NCI-H2196 (cell line): ENCODE data around the gene TMEM131.

Source experiments
- DNase-seq: peaks from one replicate; lab custom pipeline; 2025; ENCODE audit not compliant: unreplicated experiment; lab: John Stamatoyannopoulos, UW

TMEM131 gene

DNA sequence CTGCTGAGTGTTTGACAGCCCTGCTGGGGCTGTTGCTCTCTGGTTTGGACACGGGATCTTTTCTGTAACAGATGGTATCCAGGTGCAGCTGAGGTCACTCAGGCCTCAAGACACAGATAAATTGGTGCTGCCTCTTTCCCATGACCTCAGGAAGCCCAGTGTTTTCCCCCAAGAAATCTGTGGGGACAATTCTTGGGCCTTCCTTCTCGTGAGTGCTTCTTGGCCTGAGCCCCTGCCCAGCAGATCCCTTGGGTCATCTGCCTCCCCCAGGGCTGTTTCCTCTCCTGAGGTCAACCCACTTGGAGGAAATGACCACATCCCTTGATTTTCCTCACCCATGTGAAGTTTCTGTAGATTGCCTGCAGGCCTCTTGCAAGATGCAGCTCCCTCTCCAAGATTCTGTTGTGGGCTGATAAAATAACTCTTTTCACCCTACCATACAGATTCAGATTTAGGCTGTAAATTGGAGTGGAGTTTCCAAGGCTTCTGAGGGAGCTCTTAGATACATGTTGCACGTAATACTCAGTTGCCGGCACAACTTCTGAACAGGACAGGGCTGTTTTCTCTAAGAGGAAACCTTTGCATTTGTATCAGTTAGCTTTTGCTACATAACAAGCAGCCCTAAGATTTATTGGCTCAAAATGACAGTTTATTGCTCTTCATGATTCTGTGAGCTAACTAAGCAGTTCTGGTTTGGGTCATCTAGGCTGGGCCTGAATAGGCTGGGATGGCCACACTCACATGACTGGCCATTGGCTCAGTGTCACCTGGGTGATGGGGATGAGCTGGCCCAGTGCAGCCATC is 269.3 kb downstream of the TMEM131 start:
- DNase-seq = no peak

GRCh38 chr2:97724946-97725688 is 270.6 kb downstream of the TMEM131 start:
- DNase-seq = no peak

DNA sequence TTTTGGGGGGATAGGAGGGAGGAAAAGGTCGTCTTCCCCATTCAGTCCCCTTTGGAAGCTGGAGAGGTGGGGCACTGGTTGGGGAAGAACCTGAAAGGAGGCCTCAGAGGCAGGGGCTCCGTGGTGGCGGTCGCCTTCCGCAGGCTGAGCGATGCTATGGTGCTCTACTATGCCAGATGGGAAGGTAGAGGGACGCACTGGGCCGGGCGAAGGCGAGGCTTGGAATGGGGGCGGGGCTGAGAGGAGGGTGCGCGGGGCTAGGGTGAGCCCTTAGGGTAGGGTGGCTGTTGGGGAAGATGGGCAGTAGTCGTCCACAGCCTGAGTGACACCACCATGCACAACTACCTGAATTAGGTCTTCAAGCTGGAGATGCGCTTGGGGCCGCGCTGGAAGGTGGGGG is 271.2 kb downstream of the TMEM131 start:
- no peak for DNase-seq

- no peak for DNase-seq
Observed at GRCh38 chr2:97724073-97724410, 271.7 kb downstream of the TMEM131 start.

- DNase-seq = no peak
Observed at GRCh38 chr2:97723156-97724072, 272.3 kb downstream of the TMEM131 start.

DNA sequence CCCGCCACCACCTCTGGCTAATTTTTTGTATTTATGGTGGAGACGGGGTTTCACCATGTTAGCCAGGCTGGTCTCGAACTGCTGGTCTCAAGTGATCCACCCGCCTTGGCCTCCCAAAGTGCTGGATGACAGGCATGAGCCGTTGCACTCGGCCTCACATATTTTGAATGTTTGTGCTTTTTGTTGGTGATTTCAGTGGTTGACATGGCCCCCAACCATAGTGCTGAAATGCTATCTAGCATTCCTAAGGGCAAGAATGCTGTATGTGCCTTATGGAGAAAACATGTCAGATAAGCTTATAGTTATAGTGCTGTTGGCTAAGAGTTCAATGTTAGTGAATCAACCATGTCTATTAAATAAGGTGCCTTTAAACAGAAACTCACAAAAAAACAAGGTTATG is 273.5 kb downstream of the TMEM131 start:
- no peak for DNase-seq

GRCh38 chr2:97720746-97721145 is 275.0 kb downstream of the TMEM131 start:
- no peak for DNase-seq

DNA sequence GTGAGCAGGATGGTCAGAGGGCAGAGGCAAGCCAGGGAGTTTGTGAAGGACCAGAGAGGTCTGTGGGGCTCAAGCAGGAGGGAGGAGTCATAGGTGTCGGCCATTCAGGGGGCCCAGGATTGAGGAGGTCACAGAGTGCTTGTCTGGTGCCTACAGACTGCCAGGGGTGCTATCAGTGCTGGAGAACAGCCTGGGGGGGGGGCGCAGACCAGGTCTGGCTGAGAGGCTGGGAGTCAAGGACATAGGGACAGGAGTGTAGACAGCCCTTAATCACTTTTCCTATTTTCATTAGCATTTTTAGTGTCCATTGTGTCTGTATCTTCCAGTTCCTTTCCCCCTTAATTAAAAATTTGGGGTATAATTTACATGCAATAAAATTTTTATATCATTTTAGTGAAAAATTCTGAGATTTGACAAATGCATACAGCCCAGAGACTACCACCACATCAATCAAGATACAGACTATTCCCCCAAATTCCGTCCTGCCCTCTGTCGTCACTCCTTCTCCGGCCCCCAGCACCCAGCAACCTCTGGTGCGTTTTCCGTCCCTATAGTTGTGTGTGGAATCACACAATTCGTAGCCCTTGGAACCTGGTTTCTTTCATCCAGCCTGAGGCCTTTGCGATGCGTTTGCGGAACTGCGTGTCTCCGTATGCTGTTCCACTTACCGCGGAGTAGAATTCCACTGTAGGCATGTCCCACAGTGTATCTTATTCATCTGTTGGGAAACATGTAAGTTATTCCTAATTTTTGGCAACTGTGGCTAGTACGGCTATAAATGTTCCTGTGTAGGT is 276.2 kb downstream of the TMEM131 start:
- DNase-seq = no peak

DNA sequence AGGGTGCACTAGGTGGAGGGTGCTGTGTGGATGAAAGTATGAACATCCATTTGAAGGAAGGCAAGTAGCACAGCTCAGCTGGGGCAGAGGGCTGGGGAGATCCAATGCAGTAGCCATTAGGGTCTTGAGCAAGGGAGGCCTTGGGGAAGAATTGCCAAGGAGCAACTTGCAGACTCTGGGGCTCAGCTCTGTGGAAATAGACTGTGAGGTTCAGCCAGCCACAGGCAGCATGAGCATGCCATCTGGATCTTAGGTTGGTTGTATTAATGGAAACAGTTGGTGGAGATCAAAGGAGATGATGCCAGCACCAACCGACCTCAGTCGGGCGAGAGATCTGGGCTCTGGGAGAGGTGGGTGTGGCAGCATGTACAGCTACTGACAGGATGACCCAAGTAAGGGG is 276.8 kb downstream of the TMEM131 start:
- DNase-seq = no peak

DNA sequence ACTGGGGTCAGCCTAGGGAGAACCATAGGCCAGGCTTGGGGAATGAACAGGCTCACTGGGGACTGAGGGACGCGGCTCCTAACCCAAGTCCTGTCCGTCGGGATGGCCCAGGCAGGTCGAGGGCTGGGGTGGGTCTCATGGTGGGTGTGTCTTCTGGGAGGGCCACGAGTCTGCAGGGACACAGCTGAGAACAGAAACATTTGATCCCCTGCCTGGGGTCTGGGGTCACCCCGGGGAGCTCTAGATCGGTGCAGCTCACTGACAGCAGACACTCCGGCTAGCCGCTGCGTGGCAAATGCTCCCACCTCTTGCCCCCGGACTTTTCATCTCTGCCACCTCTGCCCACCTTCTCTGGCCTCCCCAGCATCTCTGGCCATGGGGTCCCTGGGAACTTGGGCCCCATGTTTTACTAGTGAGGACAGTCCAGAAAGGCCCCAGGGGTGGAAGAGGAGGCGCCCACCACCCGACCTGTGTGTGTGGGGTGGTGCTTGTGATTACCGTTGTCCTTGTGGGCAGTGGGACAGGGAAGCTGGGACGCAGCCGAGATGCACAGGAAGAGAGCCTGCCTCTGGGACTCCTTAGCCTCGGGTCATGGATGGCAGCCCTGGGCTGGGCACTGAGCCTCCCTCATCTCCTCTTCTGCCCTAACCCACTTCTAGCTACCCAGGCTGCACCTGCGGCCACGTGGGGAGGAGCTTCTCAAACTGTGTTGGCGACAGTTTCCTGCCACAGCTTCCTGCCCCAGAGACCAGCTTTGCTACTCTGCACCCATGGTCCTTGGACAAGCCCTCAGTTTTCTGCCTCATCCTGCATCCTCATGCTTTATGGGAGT is 277.5 kb downstream of the TMEM131 start:
- no peak for DNase-seq

DNA sequence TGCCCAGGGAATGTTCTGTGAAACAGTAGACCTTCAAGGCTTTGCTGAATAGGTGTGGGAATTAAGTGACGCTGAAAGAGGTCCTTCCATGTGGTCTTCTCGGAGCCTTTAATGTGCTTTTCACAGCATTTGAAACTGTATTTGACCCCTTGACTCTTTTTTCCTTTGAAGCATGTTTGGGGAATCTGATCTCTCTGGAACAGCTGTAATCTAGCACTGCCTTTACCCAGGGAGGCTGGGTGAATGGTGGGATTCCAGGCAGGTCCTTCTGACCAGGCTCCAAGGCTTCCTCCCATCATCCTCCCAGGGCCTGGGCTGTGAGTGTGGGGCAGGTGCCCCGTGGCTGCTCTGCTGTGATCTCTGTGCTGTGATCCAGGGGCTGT is 278.1 kb downstream of the TMEM131 start:
- no peak for DNase-seq

- DNase-seq = no peak
Observed at GRCh38 chr2:97716695-97717612, 278.8 kb downstream of the TMEM131 start.

- no peak for DNase-seq
Observed at GRCh38 chr2:97715951-97716694, 279.6 kb downstream of the TMEM131 start.

- DNase-seq = no peak
Observed at GRCh38 chr2:97714950-97715652, 280.6 kb downstream of the TMEM131 start.

GRCh38 chr2:97714084-97714949 is 281.4 kb downstream of the TMEM131 start:
- DNase-seq = no peak

DNA sequence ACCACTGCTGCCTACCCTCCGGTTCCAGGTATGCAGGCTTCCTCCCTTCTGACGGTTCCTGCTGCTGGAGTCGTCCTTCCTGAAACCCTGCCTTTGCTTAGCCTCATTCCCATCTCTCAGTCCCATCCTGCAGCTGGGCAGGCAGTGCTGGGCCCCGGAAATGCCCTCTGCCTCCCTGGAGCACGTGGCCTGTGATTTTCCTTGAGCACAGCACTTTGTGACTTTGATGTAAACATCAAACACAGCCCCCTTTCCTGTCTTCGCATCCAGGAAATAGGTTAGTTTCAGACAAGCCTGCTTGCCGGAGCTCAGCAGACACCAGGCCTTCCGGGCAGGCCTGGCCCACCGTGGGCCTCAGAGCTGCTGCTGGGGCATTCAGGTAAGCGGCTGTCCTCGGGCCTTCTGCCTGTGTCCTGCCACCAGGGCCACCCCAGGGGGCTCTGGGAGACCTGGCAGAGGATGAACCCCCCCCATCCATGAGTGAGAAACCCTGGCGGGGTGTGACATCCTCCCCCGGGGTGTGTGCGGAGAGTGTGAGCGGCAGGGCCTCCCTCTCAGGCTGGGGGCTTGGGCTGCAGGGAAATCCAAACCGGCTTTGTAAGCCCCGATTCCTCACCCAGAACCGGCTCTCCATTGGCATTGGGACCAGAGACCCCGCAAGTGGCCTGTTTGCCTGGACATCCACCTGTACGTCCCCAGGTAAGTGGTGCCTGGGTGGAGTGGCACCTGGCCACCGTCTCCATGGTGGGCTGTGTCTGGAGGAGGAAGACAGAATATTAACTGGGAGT is 282.3 kb downstream of the TMEM131 start, which contains the start of gene ZAP70:
ZAP70 (plus strand) TSS at position 281 of the 788 bp plus-strand sequence. CDS start 10,461 bp downstream, outside the sequence.
- DNase-seq = no peak
